HG03175 (cell line): ENCODE measurements around the gene DNAH6.

Experiments
- ATAC-seq: cut with Tn5 transposase; IDR thresholded peaks from one replicate; pipeline ENCODE4 v1.9.1; 2021; ENCODE audit warnings: mild to moderate bottlenecking, moderate library complexity; ENCODE audit not compliant: unreplicated experiment

DNAH6 gene

DNA sequence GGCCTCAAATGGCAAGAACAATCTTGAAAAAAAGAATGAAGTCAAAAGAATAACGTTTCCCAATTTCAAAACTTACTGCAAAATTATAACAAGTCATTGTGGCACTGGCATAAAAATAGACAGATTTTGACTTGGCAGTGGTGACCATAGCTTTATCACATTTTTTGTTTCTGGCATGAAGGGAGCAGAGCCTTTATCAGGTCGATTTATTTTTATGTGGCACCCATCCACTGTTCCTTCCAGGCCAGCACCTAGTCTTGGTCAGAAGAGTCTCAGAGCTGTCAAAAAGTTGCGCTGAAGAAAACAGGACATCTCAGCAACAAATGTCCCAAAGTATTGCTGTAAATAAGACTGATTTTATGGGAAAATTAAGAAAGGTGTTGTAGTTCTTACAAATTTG lies 272.2 kb downstream of the DNAH6 start:
- ATAC-seq = no peak

DNA sequence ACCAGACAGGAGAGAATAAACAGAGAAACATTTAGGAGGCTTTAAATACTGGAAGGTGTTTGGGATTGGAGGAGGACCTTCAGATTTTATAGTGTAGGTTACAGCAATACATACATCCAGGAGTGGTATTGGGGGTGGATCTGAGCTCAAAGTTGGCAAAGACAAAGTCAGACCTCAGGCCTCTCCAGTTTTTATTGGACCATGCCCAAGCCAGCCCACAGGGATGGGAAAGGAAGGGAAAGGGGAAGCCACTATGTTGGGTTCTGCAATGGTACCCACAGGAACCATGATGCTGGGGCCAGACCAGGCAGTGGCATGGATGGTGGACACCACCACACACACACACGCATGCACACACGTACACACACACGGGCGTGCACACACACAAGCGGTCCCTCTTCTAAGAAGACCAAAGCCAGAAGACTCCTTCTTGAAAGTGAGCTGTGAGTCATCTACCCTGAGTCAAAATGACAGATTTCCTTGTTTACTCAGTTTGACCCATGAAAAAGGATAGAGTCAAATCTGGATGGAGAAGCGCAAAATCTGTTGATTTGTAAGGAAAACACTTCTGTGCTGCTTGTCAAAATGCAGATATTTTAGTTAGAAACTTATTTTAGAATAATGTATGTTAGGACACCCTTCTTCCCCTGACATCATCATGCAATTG lies 276.7 kb downstream of the DNAH6 start:
- ATAC-seq = no peak

DNA sequence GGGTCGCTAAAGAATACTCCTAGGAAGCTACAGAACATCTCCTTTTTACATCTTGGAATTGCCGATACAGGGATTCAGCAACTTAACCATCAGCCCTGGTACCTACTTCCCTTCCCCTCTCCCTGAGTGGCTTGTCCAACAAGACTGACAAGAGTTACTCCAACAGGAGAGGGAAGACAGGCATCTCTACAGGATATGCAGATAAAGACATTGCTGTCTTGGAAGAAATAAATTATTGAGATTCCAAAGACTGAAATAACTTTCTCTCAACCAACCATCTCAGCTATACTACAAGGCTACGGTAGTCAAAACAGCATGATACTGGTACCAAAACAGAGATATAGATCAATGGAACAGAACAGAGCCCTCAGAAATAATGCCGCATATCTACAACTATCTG lies 277.3 kb downstream of the DNAH6 start:
- ATAC-seq = no peak

DNA sequence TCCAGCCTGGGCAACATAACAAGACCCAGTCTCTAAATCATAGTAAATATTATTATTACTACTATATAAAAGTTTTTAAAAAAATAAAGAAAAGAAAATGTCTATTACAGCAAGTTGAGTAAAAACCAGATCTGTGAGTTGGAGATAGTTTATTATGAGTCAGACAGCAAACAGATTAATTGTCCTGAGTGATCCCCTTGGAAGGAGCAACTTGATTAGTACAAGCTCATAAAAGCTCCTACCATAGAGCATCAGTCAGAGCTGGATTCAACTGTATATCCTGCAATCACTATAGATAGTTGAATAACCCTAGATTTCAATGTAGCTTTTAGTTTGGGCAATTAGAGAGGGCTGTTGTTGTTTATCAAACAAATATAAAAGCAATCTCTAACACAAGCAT lies 280.5 kb downstream of the DNAH6 start:
- ATAC-seq = no peak

DNA sequence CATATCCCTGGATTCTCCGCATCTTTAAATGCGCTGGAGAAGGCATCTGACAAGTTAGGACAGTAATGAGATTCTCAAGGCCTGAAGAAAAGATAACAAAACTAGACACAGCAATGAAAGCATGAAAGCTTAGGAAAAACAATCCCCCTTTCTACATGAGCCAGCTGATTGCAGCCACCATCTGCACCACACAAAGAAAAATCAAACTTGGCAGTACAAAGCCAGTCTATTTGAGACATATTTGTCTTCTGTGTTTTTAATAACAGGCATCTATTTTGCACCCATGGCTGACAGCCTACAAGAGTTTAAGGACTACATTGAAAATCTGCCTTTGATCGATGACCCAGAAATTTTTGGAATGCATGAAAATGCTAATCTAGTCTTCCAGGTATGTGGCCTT lies 281.0 kb downstream of the DNAH6 start:
- no peak for ATAC-seq

DNA sequence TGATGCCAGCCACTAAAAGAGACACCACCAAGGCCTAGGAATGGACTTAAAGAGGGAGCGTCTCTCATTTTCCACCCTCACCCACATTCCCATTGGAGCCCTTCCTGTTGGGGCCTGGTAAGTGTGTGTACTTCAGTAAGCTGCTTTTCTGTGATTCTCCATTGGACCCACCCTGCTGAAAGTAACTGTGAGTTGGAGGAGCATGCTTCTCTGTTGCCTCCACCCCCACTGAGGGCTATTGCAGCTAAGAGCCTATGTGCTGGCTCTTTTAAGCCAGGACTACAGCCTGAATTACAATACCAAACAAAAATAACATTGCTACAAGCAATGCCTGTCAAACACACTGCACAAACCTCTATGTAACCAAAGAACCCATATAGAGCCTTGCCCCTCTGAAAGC lies 283.5 kb downstream of the DNAH6 start:
- no peak for ATAC-seq

DNA sequence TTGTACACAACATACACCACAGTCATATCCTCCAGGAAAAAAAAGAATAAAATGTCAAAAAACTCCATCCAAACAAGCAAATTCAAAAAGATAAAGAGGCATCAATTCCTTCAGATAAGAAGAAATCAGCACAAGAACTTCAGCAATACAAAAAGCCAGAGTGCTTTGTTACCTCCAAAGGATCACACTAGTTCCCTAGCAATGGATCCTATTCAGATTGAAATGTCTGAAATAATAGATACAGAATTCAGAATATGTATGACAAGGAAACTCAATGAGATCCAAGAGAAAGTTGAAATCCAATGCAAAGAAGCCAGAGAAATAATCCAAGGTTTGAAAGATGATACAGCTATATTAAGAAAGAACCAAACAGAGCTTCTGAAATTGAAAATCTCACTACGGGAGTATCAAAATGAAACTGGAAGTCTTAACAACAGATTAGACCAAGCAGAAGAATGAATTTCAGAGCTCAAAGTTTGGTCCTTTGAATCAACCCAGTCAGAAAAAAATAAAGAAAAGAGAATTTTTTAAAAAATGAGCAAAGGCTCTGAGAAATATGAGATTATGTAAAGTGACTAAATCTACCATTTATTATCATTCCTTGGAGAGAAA lies 284.0 kb downstream of the DNAH6 start:
- peak; percentile 81 for ATAC-seq

DNA sequence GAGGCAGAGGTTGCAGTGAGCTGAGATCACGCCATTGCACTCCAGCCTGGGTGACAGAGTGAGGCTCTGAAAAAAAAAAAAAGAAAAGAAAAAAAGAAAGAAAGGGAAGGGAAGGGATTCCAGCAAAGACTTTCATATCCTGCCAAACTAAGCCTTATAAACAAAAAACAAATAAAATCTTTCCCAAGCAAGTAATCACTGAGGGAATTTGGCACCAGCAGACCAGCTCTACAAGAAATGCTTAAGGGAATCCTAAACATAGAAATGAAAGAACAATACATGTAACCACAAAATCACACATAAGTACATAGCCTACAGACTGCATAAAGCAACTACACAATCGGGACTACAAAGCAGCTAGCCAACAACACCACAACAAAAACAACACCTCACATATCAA lies 285.5 kb downstream of the DNAH6 start:
- no peak for ATAC-seq

DNA sequence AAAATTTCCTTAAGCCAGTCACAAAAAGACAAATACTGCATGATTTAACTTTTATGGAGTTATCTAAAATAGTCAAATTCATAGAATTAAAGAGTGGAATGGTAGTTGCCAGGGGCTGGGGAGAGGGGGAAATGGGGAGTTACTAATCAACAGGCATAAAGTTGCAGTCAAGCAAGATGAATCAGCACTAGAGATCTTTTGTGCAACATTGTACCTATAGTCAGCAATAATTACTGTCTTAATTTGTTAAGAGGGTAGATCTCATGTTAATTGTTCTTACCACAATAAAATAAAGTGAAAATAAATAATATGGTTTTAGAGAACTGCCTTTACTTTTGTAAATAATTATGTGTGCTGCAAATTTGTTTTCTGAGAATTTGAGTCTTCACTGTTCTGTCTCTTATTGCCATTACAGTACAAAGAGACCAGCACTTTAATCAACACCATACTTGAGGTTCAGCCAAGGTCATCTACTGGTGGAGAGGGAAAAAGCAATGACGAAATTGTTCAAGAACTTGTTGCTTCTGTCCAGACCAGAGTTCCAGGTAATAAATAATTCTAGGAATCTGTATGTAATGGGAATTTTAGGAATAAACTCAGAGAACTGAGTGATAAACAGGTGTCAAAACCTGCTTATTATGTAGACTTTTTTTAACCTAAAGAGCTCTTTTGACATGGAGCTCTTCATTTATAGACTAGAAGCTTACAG lies 289.1 kb downstream of the DNAH6 start:
- ATAC-seq = no peak

DNA sequence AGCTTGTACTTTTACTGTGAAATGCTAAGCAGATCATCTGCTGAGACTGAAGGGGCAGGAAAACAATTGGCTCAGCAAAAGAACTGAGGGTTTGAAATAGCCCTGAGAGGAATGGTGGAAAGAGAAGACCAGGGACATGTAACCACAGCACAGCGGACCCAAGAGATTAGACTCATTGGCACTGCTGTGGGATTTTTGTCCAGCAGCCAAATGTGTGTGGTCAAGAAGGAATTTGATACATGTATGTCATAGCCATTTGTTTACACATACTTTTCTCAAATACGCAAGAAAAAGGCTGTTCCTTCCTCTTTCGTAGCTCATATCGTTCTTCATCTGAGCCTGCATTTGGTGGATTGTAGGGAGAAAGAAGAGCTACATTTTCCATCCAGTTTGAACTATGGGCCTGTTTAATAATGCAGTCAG lies 290.8 kb downstream of the DNAH6 start:
- no peak for ATAC-seq

DNA sequence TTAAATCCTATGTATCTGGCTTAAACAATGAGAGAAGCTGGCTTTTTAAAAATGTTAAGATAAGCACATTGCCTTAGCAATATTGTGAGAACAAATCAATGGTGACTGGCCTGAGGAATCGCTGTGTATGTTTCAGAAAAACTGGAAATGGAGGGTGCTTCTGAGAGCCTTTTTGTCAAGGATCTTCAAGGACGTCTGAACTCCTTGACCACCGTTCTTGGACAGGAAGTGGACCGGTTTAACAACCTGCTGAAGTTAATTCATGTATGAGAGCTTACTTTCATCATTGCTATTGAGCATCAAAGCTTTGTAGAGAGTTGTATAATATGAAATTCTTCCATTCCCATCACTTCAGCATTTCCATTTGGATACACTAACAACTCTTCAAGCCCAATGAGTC lies 292.0 kb downstream of the DNAH6 start:
- ATAC-seq = no peak

DNA sequence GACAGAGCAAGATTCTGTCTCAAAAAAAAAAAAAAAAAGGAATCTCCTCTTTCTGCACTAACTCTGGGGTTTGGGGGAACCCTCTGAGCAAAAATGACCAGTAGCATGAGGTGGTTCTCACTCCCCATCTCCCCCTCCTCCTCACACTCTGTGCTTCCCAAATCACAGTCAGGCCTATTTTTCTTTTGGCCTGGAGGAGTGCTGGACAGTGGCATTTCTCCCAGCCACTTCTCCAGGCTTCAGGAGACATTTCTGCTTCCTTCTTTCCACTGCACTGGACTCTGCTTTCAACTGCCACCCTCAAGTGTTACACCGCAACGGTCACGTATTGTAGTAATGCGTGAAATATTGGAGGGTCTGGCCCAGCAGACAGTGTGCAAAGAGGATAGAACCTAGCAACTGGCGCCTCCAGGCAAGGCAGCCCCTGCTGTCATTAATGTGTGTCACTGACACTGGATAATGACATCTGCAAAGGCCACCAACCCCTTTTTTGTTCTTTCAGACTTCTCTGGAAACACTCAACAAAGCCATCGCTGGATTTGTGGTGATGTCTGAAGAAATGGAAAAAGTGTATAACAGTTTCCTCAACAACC lies 295.6 kb downstream of the DNAH6 start:
- ATAC-seq = no peak

DNA sequence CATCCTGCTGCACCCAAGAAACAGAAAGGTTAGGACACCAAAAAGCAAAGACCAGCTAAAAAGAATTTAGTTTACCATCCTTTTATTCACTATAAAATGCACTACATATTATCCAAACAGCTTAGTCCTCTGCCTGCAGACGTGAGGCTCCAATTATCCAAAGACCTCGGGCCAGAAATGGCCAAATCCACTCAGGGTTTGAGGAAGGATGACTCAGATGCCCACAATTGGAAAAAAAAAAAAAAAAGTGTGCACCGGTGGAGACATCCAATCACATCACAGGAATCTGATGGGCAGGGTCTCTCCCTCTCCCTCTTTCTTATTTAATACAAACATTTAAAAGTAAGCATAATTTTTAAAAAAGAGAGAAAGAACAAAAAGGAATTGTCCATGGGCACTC lies 298.8 kb downstream of the DNAH6 start:
- no peak for ATAC-seq

DNA sequence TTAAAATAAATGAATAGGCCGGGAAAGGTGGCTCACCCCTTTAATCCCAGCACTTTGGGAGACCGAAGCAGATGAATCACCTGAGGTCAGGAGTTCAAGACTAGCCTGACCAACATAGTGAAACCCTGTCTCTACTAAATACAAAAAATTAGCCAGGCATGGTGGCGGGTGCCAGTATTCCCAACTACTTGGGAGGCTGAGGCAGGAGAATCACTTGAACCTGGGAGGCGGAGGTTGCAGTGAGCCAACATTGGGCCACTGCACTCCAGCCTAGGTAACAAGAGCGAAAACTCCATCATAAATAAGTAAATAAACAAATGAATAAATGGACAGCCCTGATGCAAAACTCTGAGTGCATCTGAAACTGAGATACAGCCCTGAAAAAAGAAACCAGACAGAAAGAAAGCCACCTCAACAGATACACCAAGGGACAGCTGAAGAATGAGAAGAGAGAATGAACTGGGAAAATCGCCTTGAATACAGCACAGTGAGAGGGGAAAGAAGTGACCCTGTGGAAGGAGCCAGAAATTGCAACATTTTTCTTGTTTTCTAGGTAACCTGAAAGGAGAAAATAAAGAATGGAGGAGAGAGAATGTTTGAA lies 300.2 kb downstream of the DNAH6 start:
- ATAC-seq = peak; percentile 66

DNA sequence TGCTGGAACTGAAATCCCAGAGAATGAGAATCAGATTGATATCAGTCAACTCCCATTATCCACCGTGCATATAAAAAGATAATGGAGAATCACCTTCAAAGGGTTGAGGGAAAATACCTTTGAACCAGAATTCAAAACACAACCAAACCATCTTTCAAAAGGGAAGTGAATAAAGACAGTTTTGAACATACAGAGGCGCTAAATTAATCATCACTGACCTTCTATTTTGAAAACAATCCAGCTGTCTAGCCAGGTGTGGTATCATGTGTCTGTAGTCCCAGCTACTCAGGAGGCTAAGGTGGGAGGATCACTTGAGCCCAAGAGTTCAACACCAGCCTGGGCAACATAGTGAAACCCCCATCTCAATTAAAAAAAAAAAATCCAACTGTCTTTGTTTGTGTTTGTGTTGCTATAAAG lies 300.9 kb downstream of the DNAH6 start:
- peak; percentile 91 for ATAC-seq

DNA sequence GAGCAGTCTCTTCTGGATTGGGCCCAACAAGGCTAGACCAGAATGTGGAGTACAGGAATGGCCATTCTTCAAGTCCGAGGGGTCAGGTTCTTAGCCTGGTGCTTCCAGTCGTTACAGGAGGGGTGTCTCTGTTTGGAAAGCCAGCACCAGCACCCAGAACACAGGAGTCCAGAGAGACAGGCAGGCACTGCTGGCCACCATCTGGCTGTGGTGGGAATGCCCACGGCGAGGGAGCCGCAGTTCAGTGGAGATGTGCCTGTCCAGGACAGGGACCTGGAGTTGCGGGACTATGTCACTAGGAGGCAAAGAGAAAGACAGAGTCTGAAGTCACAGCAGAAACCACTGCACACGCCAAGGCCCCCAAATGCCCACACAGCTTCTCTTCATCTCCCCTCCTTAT lies 305.5 kb downstream of the DNAH6 start:
- no peak for ATAC-seq

DNA sequence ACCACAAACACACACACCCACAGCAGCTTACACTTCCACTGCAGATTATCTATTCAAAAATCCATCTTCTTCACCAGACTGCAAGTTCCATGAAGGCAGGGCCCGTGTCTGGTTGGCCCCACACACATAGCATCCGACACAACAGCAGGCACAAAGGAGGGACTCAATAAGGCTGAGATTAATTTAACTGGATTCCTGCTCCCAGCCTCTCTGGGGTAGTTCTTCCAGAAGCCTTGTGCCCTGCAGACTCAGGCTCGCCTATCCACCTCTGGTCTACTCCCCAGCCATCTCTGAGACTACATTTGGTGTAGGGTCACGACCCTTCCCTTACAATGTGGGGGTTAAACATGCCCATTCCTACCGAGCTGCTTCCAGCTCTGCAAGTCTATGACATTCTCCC lies 306.9 kb downstream of the DNAH6 start:
- ATAC-seq = no peak

DNA sequence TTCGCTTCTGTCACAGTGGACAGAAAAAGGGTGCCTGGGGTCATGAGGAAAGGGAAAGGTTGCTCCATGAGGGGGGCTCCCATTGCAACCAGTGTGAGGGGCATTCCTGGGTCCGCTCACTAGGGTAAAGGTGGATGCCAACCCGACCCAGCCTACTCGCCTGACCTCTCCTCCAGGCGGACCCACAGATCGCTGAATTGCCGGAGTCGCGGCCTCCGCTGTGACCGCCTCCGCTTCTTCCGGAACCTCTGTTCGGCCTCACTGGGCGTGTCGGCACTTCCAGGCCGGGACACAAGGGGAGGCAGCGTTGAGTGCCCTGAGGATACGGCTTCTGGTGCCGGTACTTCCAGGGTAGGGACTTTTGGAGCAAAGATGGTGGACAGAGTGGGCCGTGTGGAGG lies 307.5 kb downstream of the DNAH6 start:
- no peak for ATAC-seq

DNA sequence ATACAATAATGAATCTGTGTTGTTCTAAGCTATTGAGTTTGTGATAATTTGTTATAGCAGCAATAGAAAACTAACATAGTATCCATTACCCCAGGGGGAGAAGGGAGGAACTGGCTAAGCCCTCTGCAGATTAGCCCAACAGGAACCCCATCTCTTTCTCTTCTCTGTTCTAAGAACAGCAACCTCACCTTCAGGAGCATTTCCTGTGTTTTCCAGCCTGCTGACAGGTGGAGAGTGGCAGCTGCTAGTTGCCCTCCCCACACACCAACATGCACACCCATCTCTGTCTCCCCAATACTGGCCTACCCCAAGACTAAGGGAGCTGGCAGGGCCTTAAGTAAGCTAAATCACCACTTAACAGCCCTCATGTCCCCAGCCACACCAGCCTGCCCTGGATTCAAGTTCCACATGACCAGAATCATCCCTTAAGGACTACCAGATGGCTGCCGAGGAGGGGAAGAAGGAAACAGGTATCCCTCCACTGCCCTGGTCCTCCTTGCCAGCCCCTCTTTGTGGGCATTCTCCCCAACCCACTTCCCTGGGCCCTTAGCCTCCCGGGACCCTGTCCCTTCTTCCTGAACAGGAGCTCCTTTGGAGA lies 311.8 kb downstream of the DNAH6 start:
- ATAC-seq = no peak

DNA sequence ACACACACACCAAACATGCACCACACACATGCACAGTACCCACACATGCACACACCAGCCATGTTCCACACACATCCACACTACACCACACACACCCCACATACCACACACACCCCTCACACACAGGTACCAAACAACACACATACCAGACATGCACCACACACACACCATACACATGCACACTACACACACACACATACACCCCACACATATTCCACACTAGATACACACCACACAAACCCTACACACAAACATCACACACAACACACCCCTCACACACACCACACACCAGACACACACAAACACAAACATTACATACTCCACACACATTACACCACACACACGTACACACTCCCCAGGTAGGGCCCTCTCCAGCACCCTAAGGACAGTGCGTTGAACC lies 313.4 kb downstream of the DNAH6 start:
- ATAC-seq = no peak

DNA sequence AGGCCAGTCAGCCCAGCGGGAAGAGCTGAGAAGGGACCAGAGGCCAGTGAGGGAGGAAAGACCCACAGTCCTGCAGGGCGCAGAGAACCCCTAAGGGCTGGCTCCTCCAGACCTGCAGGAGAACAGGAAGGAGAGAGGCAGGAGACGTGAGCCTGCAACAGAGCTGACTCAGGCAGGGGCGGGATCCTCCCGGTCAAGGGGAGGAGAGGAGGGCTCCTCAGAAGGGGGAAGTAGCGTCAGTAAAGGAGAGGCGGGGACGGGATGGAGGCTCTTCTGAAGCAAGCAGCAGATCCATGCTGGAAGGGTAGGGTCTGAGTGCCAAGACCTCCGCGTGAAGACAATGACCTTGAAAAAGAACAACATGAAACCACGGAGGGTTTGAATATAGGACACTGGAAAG lies 313.8 kb downstream of the DNAH6 start:
- no peak for ATAC-seq
